B cell (primary cell): ENCODE measurements around the gene STPG1. TPM values are rescaled to one million over a fixed set of nuclear protein-coding genes. Genes with fewer than 3 reads are reported as not detected.

Experiments used
- ATAC-seq: fragments of 200-7000 bp; cut with Tn5 transposase; one replicate; pipeline ENCODE4 v1.10.0; 2021; ENCODE audit warnings: low read depth, mild to moderate bottlenecking, moderate number of reproducible peaks, moderate library complexity
- CTCF ChIA-PET: fragments of 350-600 bp; sonication (Branson Sonifier 250); formaldehyde crosslinking; loops from one replicate; lab custom pipeline; 2021; ENCODE audit warnings: antibody characterized with exemption, inconsistent platforms; lab: Charles Lee
- POLR2A ChIA-PET: fragments of 350-600 bp; sonication (Branson Sonifier 250); formaldehyde crosslinking; loops from one replicate; lab custom pipeline; 2021; ENCODE audit warnings: antibody characterized with exemption; lab: Charles Lee
- DNase-seq: peaks from one replicate; pipeline ENCODE4 v3.0.0; 2013
- H2AFZ ChIP-seq: 2 replicates; pipeline ENCODE4 v1.6.1; 2012; ENCODE audit warnings: mild to moderate bottlenecking, low read depth, low read length; ENCODE audit not compliant: insufficient read depth, poor library complexity, severe bottlenecking
- H3K27ac ChIP-seq, 2 donors: 1 replicate in 1 of 2; 2 replicates in 1 of 2; pipeline ENCODE4 v1.5.1; 2012 to 2013; ENCODE audit warnings: low read length in 2 of 2, mild to moderate bottlenecking in 2 of 2, moderate library complexity in 1 of 2
- H3K27me3 ChIP-seq, 4 experiments: fragments of 200-600 bp in 1 of 4; sonication (generic) in 1 of 4; replicated peaks in 1 of 4; 1 replicate in 2 of 4; 2 replicates in 2 of 4; pipeline versions ENCODE4 v1.6.1 to v1.7.0; 2013 to 2016; ENCODE audit warnings: low read length in 3 of 4, mild to moderate bottlenecking in 2 of 4, mixed read lengths in 1 of 4, moderate library complexity in 1 of 4; ENCODE audit not compliant: insufficient read depth in 4 of 4, control insufficient read depth in 3 of 4; ENCODE audit errors: control extremely low read depth in 1 of 4
- H3K36me3 ChIP-seq, 2 experiments: replicated peaks in 1 of 2; 1 replicate in 1 of 2; 2 replicates in 1 of 2; pipeline versions ENCODE4 v1.6.1 to v1.7.1; 2013; ENCODE audit warnings: low read length in 1 of 2; ENCODE audit not compliant: insufficient read depth in 2 of 2, control insufficient read depth in 1 of 2; ENCODE audit errors: control extremely low read depth in 1 of 2, extremely low read depth in 1 of 2
- H3K4me1 ChIP-seq, 2 donors: fragments of 200-600 bp in 1 of 2; sonication (generic) in 1 of 2; 1 replicate in 1 of 2; 2 replicates in 1 of 2; pipeline versions ENCODE4 v1.5.1 to v1.6.1; 2013 to 2017; ENCODE audit warnings: low read length in 2 of 2; ENCODE audit not compliant: control insufficient read depth in 2 of 2, insufficient read depth in 2 of 2
- H3K4me2 ChIP-seq: replicated peaks from 2 replicates; pipeline ENCODE3; 2012; ENCODE audit warnings: mild to moderate bottlenecking, low read depth, low read length; ENCODE audit not compliant: poor library complexity, severe bottlenecking
- H3K4me3 ChIP-seq, 5 experiments: fragments of 200-600 bp in 1 of 5; sonication (generic) in 1 of 5; 1 replicate in 3 of 5; 2 replicates in 2 of 5; pipeline versions ENCODE4 v1.5.1 to v1.7.0; 2011 to 2016; ENCODE audit warnings: low read length in 4 of 5, mild to moderate bottlenecking in 4 of 5, low read depth in 2 of 5, control low read depth in 1 of 5, moderate library complexity in 1 of 5; ENCODE audit not compliant: insufficient read depth in 1 of 5; ENCODE audit errors: control extremely low read depth in 1 of 5, extremely low read depth in 1 of 5
- H3K79me2 ChIP-seq: fragments of 200-600 bp; sonication (generic); one replicate; pipeline ENCODE4 v1.6.0; 2016; ENCODE audit warnings: low read length; ENCODE audit not compliant: control insufficient read depth, insufficient read depth
- H3K9ac ChIP-seq: fragments of 200-600 bp; sonication (generic); 2 replicates; pipeline ENCODE4 v1.6.1; 2017; ENCODE audit warnings: mild to moderate bottlenecking, low read length, moderate library complexity
- H3K9me3 ChIP-seq, 3 donors: one replicate each; pipeline versions ENCODE4 v1.6.1 to v1.7.1; 2013; ENCODE audit warnings: low read length in 2 of 3; ENCODE audit not compliant: control insufficient read depth in 2 of 3, insufficient read depth in 1 of 3; ENCODE audit errors: control extremely low read depth in 1 of 3
- H4K20me1 ChIP-seq: 2 replicates; pipeline ENCODE4 v1.6.0; 2012; ENCODE audit warnings: mild to moderate bottlenecking, low read length; ENCODE audit not compliant: insufficient read depth, control insufficient read depth, poor library complexity, severe bottlenecking
- H3K27ac Mint-ChIP-seq: one replicate; pipeline ENCODE4 v1.8.0; 2021; ENCODE audit warnings: mixed read lengths
- H3K27me3 Mint-ChIP-seq: one replicate; pipeline ENCODE4 v1.8.0; 2021; ENCODE audit warnings: mixed read lengths
- H3K4me1 Mint-ChIP-seq: one replicate; pipeline ENCODE4 v1.8.0; 2021; ENCODE audit warnings: mixed read lengths
- H3K4me3 Mint-ChIP-seq: one replicate; pipeline ENCODE4 v1.8.0; 2021; ENCODE audit warnings: mixed read lengths
- H3K9me3 Mint-ChIP-seq: one replicate; pipeline ENCODE4 v1.8.0; 2022; ENCODE audit warnings: mixed read lengths; ENCODE audit not compliant: insufficient read depth
- CTCF ChIP-seq: fragments of 200-600 bp; IDR thresholded peaks from one replicate; pipeline ENCODE4 v1.8.0; 2022; ENCODE audit warnings: antibody characterized with exemption, mild to moderate bottlenecking
- EZH2 ChIP-seq: IDR thresholded peaks from 2 replicates; pipeline ENCODE4 v1.6.1; 2012; ENCODE audit warnings: borderline replicate concordance, low read depth, mild to moderate bottlenecking, moderate library complexity, low read length; ENCODE audit not compliant: insufficient read depth, poor library complexity, severe bottlenecking
- WGBS: methylation state at CpG from one replicate; pipeline ENCODE4 v1.1.5; 2013; ENCODE audit warnings: missing lambda C conversion rate; ENCODE audit not compliant: insufficient coverage; 5-methylcytosine and 5-hydroxymethylcytosine counted together
- intact Hi-C: fragments of 100-400 bp; cut with micrococcal nuclease; formaldehyde crosslinking; loops from one replicate; pipeline ENCODE4 v1.10.0; 2022
- polyA plus RNA-seq: library from polyadenylated mRNA; depleted of rRNA; stranded (reverse); fragments of >200 nt; gene quantifications from 2 replicates; pipeline ENCODE4 v1.2.3, GENCODE V29; 2012
- total RNA-seq, 2 donors: library from RNA; stranded (reverse); fragments of 120-200 nt in 1 of 2; gene quantifications; 1 replicate in 1 of 2; 2 replicates in 1 of 2; pipeline versions ENCODE4 v1.2.3 to v1.2.4, GENCODE V29; 2013 to 2022

Gene STPG1
- total and polyA plus RNA-seq, 2 donors (not counting 1 experiment from before 2014, with no cell fraction given): 4.6 to 6.1 TPM

DNA sequence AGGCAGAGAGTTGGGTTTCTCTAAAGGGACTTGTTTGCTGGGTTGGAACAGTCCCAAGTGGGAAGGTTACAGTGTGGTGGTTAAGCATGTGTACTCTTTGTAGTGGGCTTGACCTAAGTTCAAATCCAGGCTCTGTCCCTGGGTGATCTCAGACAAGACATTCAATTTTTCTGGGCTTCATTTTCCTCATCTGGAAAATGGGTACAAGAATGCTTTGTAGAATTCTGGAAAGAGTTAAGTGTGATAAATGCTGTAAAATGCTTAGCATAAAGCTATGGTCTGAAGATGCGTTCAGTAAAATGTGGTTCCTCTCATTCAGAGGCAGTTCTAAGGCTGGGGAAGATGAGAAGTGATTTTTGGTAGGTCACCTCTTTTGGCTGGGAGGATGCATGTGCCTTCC is 93.6 kb downstream of the STPG1 start:
- no peaks in the 10 kb centered on the region for H3K79me2 ChIP-seq
- WGBS: 83% methylated on average over 1 of the region's 1 CpG
- no peaks in the 10 kb centered on the region for H4K20me1 ChIP-seq
- peaks cover 0 to 76% (median 44%) of the 10 kb centered on the region in 4 experiments for H3K27me3 ChIP-seq
- peaks cover 0 to 4% (median 0%) of the 10 kb centered on the region in 3 donors for H3K9me3 ChIP-seq
- DNase-seq (no peak), ATAC-seq (no peak)
- no peaks in the 10 kb centered on the region for H3K36me3 ChIP-seq
- ChIA-PET CTCF (interaction anchor here (1.1 to 1.4 kb wide), 4 partner anchors 116 to 170 kb away, joined by 3 to 5 read pairs (median 4); no protein-coding TSS in a partner anchor), POLR2A (no interaction called here)
- H3K4me2 ChIP-seq: no peak overlapping the region
- Mint-ChIP-seq H3K4me3 (no peak overlapping the region), H3K27me3 (peaks cover 62% of the 10 kb centered on the region), H3K9me3 (no peaks in the 10 kb centered on the region), H3K4me1 (peaks cover 42% of the 10 kb centered on the region), H3K27ac (no peak overlapping the region)
- H3K4me1 ChIP-seq: peaks cover 35 to 37% of the 10 kb centered on the region in 2 donors
- H3K4me3 ChIP-seq: no peak overlapping the region
- no peak for TF ChIP-seq EZH2
- no peak for TF ChIP-seq CTCF
- intact Hi-C loops: loop anchor here (5.0 to 10.0 kb wide), 2 partner anchors 55 to 118 kb away; no protein-coding TSS in a partner anchor
- H3K27ac ChIP-seq: no peak overlapping the region
- H2AFZ ChIP-seq: no peak overlapping the region
- H3K9ac ChIP-seq: no peak overlapping the region

DNA sequence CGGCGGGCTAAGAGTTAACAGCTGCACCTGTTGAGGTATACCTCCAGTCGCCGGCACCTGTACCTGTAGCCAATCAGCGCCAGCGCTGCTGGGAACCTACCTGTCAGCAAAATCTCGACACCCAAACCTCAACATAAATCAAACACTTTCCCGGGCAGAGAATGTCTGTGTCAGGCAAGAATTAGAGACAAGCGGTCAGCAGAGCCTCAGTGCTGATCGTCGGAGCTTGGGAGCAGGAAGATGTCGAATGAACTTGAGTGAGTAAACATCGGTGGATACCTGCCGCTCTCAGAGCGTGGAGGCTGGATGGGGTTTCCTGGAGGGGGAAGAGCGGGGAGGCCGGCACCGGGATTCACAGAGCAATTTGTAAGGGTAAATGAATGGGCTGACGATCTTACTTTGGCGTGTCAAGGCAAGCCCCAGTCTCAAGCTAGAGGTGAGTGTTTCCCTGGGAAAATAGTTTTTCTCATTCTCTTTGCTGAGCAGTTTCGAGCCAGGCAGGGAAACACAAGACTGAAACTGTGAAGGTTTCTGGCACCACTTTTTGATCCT is 94.2 kb downstream of the STPG1 start, which contains the start of gene GRHL3:
GRHL3 (plus strand) TSS at position 46 of the 552 bp plus-strand sequence; CDS start at position 241, 195 bp downstream.
- TF ChIP-seq CTCF: no peak
- TF ChIP-seq EZH2: no peak
- H3K4me3 Mint-ChIP-seq: peak within 1 kb of the TSS; percentile 23
- no peak for ATAC-seq
- peaks cover 42% of the 10 kb centered on the region for H3K4me1 Mint-ChIP-seq
- H3K27ac ChIP-seq: no peak within 1 kb of the TSS
- H2AFZ ChIP-seq: no peak within 1 kb of the TSS
- peaks cover 35 to 37% of the 10 kb centered on the region in 2 donors for H3K4me1 ChIP-seq
- no peaks in the 10 kb centered on the region for H4K20me1 ChIP-seq
- peaks cover 0 to 4% (median 0%) of the 10 kb centered on the region in 3 donors for H3K9me3 ChIP-seq
- H3K4me2 ChIP-seq: peak within 1 kb of the TSS; percentile 63
- peak within 1 kb of the TSS; percentile 14 for H3K9ac ChIP-seq
- CTCF ChIA-PET: interaction anchor here (1.3 to 1.4 kb wide), 3 partner anchors 116 to 168 kb away, joined by 3 to 4 read pairs (median 3); no protein-coding TSS in a partner anchor
- H3K27me3 Mint-ChIP-seq: peaks cover 62% of the 10 kb centered on the region
- WGBS: 4% methylated on average over 20 of the region's 21 CpGs
- H3K36me3 ChIP-seq: no peaks in the 10 kb centered on the region
- DNase-seq: peak; percentile 36
- no peaks in the 10 kb centered on the region for H3K9me3 Mint-ChIP-seq
- no peaks in the 10 kb centered on the region for H3K79me2 ChIP-seq
- H3K4me3 ChIP-seq: no peak within 1 kb of the TSS
- intact Hi-C loops: no loop called here
- H3K27ac Mint-ChIP-seq: no peak within 1 kb of the TSS
- H3K27me3 ChIP-seq: peaks cover 0 to 75% (median 46%) of the 10 kb centered on the region in 4 experiments
- POLR2A ChIA-PET: no interaction called here
